DOHH2 (cell line): ENCODE measurements around the gene FN1.

Source experiments
- EZH2phosphoT487 ChIP-seq: fragments of 200-600 bp; sonication (generic); IDR thresholded peaks from 2 replicates; pipeline ENCODE4 v1.6.1; 2017; ENCODE audit warnings: borderline replicate concordance, mild to moderate bottlenecking, antibody characterized with exemption, low read length, moderate library complexity, mixed read lengths
- TF ChIP-seq, protein P1 (sequence below): fragments of 200-600 bp; sonication (generic); IDR thresholded peaks from one replicate; pipeline ENCODE4 v1.5.1; 2014; ENCODE audit warnings: antibody characterized with exemption, mild to moderate bottlenecking, low read depth, low read length; ENCODE audit not compliant: poor library complexity, severe bottlenecking

DNA sequence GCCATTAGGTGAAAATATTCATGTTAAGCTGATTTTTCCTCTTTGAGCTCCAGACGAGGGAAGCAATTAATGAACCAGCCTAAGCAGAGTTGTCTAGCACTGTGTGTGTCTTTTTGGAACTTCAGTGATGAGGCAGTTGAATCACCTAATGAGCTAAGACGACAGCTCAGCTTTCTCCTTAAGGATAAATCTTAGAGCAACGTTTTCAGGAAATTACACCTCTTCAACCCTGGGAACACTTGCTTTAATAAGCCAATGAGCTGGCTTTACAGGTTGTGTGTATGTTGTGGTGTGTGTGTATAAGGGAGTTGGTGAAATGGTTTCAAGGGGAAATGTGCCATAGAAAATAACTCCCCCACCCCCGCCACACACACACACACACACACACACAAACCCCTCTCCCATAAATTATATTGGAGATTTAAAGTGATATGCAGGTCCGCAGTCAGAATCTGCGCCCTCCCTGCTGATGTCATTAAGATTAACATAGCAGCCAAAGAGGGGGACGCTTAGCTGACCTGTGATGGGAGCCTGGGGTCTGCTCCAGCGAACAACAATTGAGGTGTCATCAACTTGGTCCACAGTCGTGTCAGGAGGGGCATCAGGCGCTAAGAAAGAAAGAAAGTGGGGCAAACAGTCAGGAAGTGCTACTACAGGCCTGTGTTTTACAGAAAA, 28.1 kb downstream of the FN1 start:
- TF ChIP-seq, protein P1, sequence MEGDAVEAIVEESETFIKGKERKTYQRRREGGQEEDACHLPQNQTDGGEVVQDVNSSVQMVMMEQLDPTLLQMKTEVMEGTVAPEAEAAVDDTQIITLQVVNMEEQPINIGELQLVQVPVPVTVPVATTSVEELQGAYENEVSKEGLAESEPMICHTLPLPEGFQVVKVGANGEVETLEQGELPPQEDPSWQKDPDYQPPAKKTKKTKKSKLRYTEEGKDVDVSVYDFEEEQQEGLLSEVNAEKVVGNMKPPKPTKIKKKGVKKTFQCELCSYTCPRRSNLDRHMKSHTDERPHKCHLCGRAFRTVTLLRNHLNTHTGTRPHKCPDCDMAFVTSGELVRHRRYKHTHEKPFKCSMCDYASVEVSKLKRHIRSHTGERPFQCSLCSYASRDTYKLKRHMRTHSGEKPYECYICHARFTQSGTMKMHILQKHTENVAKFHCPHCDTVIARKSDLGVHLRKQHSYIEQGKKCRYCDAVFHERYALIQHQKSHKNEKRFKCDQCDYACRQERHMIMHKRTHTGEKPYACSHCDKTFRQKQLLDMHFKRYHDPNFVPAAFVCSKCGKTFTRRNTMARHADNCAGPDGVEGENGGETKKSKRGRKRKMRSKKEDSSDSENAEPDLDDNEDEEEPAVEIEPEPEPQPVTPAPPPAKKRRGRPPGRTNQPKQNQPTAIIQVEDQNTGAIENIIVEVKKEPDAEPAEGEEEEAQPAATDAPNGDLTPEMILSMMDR, result no peak
- TF ChIP-seq EZH2phosphoT487, result no peak
